Body of pancreas (tissue), 4 donors: ENCODE measurements around the gene TMEM72.

Experiments used
- CTCF ChIP-seq, 7 experiments: fragments of 450-650 bp in 4 of 7; fragments of 200-600 bp in 3 of 7; sonication (generic) in 3 of 7; IDR thresholded peaks; one replicate each; pipeline ENCODE4 v1.5.1; 2016 to 2019; ENCODE audit warnings: antibody characterized with exemption in 7 of 7
- POLR2A ChIP-seq, 3 donors: fragments of 450-650 bp; IDR thresholded peaks; one replicate each; pipeline ENCODE4 v1.6.1; 2016; ENCODE audit warnings: antibody characterized with exemption in 3 of 3, mild to moderate bottlenecking in 2 of 3

- TF ChIP-seq CTCF (IDR thresholded peaks at IDR 0.05) = peak in 2 of 7 experiments; percentile 10 to 18
- TF ChIP-seq POLR2A (IDR thresholded peaks at IDR 0.05) = no peak
Measured at GRCh38 chr10:44949127-44949802, 38.1 kb downstream of the TMEM72 start.
